ENCODE data around the gene FAM171A2. TPM values are rescaled to one million over a fixed set of nuclear protein-coding genes. Genes with fewer than 3 reads are reported as not detected.
A peak's percentile ranks its signal among the peaks of the same experiment; 100 is the strongest.
"Not testable (repeated sequence)": the region's sequence is repeated elsewhere in the genome, so short reads cannot be mapped to it uniquely, and the experiment has no call there.

The FAM171A2 gene
- polyA plus RNA-seq, 3 donors = not detected

- H3K27me3 ChIP-seq (ENCODE audit: control insufficient read depth in 2 of 2, insufficient read depth in 2 of 2, low read length in 2 of 2) = peaks cover 6 to 24% of the 10 kb centered on the region in 2 donors
- H3K27ac Mint-ChIP-seq; H3K79me2 ChIP-seq (ENCODE audit: insufficient read depth, low read length); H3K4me1 Mint-ChIP-seq; H3K36me3 ChIP-seq (replicated peaks in 1 of 2; ENCODE audit: control insufficient read depth in 1 of 2, insufficient read depth in 2 of 2, low read length in 2 of 2); H3K4me2 ChIP-seq (replicated peaks; ENCODE audit: extremely low read depth, low read length, poor library complexity, severe bottlenecking); H3K36me3 Mint-ChIP-seq; H3K4me1 ChIP-seq (ENCODE audit: control insufficient read depth in 1 of 2, insufficient read depth in 2 of 2, low read length in 2 of 2); H3K9me3 ChIP-seq (replicated peaks in 1 of 2; ENCODE audit: control insufficient read depth in 1 of 2, insufficient read depth in 1 of 2, low read length in 2 of 2); H3K9me3 Mint-ChIP-seq; H3K27ac ChIP-seq (ENCODE audit: low read depth in 1 of 2, low read length in 2 of 2); DNase-seq; H3K9ac ChIP-seq (ENCODE audit: insufficient read depth, low read length, poor library complexity, severe bottlenecking); H3K4me3 Mint-ChIP-seq; H3K4me3 ChIP-seq (replicated peaks in 1 of 3; ENCODE audit: low read depth in 2 of 3, low read length in 3 of 3); H2AFZ ChIP-seq (ENCODE audit: insufficient read depth, low read depth, low read length, poor library complexity, severe bottlenecking); intact Hi-C loops (cut with micrococcal nuclease); H4K20me1 ChIP-seq (ENCODE audit: insufficient read depth, low read length): not testable (repeated sequence)
- H3K27me3 Mint-ChIP-seq (ENCODE audit: low read depth in 3 of 3) = peaks cover 49 to 65% (median 59%) of the 10 kb centered on the region in 3 donors
- 98% methylated on average over 34 of the region's 42 CpGs for WGBS (ENCODE audit: insufficient coverage)
Measured at GRCh38 chr17:44368391-44369243, 5.0 kb upstream of the FAM171A2 start.

DNA sequence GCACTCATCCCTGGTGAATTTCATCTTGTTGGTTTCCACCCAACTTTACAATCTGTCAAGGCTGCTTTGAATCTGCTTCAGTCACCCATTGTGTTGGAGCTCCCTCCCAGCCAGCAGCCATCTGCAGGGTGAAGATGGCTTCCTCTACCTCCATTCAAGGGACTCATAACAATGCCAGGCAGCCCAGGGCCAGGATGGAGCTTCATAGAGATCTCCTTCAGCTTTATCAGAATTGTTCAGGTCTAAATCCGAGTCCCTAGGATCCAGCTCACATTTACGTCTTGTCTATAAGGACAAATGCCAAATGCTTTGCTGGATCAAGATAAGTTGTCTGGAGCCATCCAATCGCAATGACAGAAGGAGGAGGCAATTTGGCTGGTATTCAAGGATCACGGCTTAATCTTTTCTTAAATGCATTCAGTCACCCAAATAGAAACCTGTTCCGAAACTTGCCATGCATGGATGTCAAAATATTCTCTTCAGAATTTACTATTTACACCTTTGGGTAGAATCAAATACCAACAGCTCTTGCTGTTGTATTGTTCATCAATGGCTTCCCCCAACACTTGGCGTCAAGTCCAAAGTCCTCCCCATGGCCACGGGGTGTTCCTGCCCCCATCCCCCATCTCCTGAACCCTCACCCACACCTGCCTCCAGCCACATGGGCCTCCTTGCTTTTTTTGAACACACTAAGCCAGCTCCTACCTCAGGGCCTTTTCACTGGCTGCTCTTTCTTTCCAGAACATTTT lies 3.8 kb upstream of the FAM171A2 start:
- no peak for DNase-seq
- Mint-ChIP-seq H3K27ac (no peak overlapping the region), H3K27me3 (ENCODE audit: low read depth in 3 of 3) (peaks cover 50 to 70% (median 56%) of the 10 kb centered on the region in 3 donors), H3K36me3 (no peaks in the 10 kb centered on the region), H3K4me3 (no peak overlapping the region), H3K9me3 (peaks cover 0 to 3% (median 2%) of the 10 kb centered on the region in 7 donors), H3K4me1 (peaks cover 9% of the 10 kb centered on the region)
- Histone ChIP-seq H3K9ac (ENCODE audit: insufficient read depth, low read length, poor library complexity, severe bottlenecking) (no peak overlapping the region), H3K36me3 (replicated peaks in 1 of 2; ENCODE audit: control insufficient read depth in 1 of 2, insufficient read depth in 2 of 2, low read length in 2 of 2) (no peaks in the 10 kb centered on the region), H3K79me2 (ENCODE audit: insufficient read depth, low read length) (no peaks in the 10 kb centered on the region), H3K27me3 (ENCODE audit: control insufficient read depth in 2 of 2, insufficient read depth in 2 of 2, low read length in 2 of 2) (peaks cover 9 to 34% of the 10 kb centered on the region in 2 donors), H2AFZ (ENCODE audit: insufficient read depth, low read depth, low read length, poor library complexity, severe bottlenecking) (no peak overlapping the region), H3K4me3 (replicated peaks in 1 of 3; ENCODE audit: low read depth in 2 of 3, low read length in 3 of 3) (no peak overlapping the region), H3K27ac (ENCODE audit: low read depth in 1 of 2, low read length in 2 of 2) (no peak overlapping the region), H3K9me3 (replicated peaks in 1 of 2; ENCODE audit: control insufficient read depth in 1 of 2, insufficient read depth in 1 of 2, low read length in 2 of 2) (no peaks in the 10 kb centered on the region), H3K4me2 (replicated peaks; ENCODE audit: extremely low read depth, low read length, poor library complexity, severe bottlenecking) (no peak overlapping the region), H3K4me1 (ENCODE audit: control insufficient read depth in 1 of 2, insufficient read depth in 2 of 2, low read length in 2 of 2) (peaks cover 9 to 17% of the 10 kb centered on the region in 2 donors), H4K20me1 (ENCODE audit: insufficient read depth, low read length) (no peaks in the 10 kb centered on the region)
- no peak for TF ChIP-seq CTCF (IDR thresholded peaks at IDR 0.05)
- 88% methylated on average over 3 of the region's 7 CpGs for WGBS (ENCODE audit: insufficient coverage)
- intact Hi-C loops (cut with micrococcal nuclease) = no loop called here

DNA sequence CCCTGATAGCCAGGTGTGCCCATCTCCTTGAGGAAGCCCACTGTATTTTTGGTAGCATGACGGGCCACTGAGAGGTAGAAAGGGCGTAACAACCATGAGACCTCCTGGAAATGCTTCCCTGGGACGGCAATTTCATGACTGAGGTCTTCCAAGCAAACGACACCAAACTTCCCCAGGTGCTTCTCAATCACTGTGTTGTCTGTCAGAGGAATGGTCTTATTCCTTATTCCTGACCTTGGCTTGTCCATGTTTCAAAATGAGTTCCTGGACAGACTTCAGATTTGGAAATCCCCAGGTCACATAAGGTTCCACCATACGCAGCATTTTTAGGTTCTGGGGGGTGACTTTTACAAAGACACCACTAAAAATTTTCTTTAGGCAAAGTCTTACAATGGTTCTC lies 1.4 kb upstream of the FAM171A2 start:
- H3K4me3 ChIP-seq (replicated peaks in 1 of 3; ENCODE audit: low read depth in 2 of 3, low read length in 3 of 3); H3K27ac ChIP-seq (ENCODE audit: low read depth in 1 of 2, low read length in 2 of 2); H3K36me3 ChIP-seq (replicated peaks in 1 of 2; ENCODE audit: control insufficient read depth in 1 of 2, insufficient read depth in 2 of 2, low read length in 2 of 2); DNase-seq; H3K36me3 Mint-ChIP-seq; H2AFZ ChIP-seq (ENCODE audit: insufficient read depth, low read depth, low read length, poor library complexity, severe bottlenecking); H3K4me2 ChIP-seq (replicated peaks; ENCODE audit: extremely low read depth, low read length, poor library complexity, severe bottlenecking); H3K9me3 Mint-ChIP-seq; H4K20me1 ChIP-seq (ENCODE audit: insufficient read depth, low read length); H3K4me1 Mint-ChIP-seq; H3K27ac Mint-ChIP-seq; intact Hi-C loops (cut with micrococcal nuclease); H3K9me3 ChIP-seq (replicated peaks in 1 of 2; ENCODE audit: control insufficient read depth in 1 of 2, insufficient read depth in 1 of 2, low read length in 2 of 2); H3K9ac ChIP-seq (ENCODE audit: insufficient read depth, low read length, poor library complexity, severe bottlenecking); H3K79me2 ChIP-seq (ENCODE audit: insufficient read depth, low read length): not testable (repeated sequence)
- Mint-ChIP-seq H3K27me3 (ENCODE audit: low read depth in 3 of 3) (peaks cover 55 to 73% (median 58%) of the 10 kb centered on the region in 3 donors), H3K4me3 (peak overlapping the region in 1 of 2 donors; percentile 59)
- peaks cover 9 to 19% of the 10 kb centered on the region in 2 donors for H3K4me1 ChIP-seq (ENCODE audit: control insufficient read depth in 1 of 2, insufficient read depth in 2 of 2, low read length in 2 of 2)
- peaks cover 15 to 46% of the 10 kb centered on the region in 2 donors for H3K27me3 ChIP-seq (ENCODE audit: control insufficient read depth in 2 of 2, insufficient read depth in 2 of 2, low read length in 2 of 2)
- 86% methylated on average over 4 of the region's 5 CpGs for WGBS (ENCODE audit: insufficient coverage)

Measured in CD14-positive monocyte (primary cell).